HG03469 (cell line): ENCODE measurements around the gene C16orf82.

Source experiments
- ATAC-seq: cut with Tn5 transposase; IDR thresholded peaks from one replicate; pipeline ENCODE4 v1.9.1; 2021; ENCODE audit warnings: mild to moderate bottlenecking, moderate library complexity, moderate number of reproducible peaks; ENCODE audit not compliant: unreplicated experiment

C16orf82 gene

GRCh38 chr16:27066668-27067537 is at the start of gene C16orf82:
TSS of gene C16orf82 (plus strand) at chr16:27066927.
- no peak for ATAC-seq

DNA sequence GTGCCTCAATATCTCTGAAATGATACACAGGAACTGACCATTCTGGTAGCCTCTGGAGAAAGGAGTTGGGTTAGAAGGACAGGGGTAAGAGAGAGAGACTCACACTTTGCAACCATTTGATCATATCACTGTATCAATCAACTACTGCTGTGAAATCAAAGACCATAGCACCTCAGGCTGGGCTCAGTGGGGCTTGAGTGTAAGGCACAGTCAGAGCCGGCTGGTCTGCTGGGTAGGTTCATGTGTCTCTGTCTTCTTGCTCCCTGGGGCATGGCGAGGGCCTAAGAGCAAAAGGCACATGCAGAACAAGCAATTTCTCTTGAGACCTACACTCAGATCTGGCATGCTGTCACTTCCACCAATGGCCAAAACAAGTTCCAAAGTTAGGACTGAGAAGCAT is 46.7 kb upstream of the C16orf82 start:
- no peak for ATAC-seq

DNA sequence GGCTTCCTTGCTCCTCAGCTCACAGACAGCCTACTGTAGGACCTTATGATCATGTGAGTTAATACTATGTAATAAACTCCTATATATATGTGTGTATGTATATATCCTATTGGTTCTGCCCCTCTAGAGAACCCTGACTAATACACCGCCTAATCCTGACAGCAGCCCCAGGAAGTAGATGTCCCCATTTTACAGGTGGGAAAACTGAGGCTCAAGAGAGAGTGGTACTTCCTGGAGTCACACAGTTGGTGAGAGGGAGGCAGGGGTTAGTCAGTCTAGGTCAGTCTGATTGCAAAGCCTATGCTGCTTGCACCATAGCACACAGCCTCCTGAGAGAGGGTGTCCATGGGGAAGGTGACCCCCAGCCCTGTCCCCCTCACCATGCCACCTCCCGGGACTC is 42.7 kb upstream of the C16orf82 start:
- no peak for ATAC-seq

- ATAC-seq: no peak
These were observed 41.1 kb upstream of the C16orf82 start for GRCh38 chr16:27025581-27025980.

DNA sequence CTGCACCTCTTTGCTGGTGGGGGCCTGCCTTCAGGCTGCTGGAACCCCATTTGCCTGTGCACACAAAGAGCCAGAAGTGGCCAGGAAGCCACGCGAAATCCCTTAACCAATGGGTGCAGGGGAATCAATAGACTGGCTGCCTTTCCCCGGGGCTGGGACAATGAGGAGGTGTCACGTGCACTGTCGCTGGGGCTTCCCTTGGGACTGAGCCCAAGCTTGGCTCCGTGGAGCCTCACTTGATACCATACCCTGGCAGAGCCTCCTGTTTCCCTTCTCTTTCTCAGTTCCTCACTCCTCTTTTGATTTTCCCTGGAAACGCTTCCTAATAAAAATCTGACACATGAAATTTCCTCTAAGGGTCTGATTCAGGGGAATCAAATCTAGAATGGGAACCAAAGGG is 38.8 kb upstream of the C16orf82 start:
- no peak for ATAC-seq

- no peak for ATAC-seq
These were observed 38.1 kb upstream of the C16orf82 start for GRCh38 chr16:27028591-27029110.

GRCh38 chr16:27029525-27029924 is 37.2 kb upstream of the C16orf82 start:
- ATAC-seq: no peak

GRCh38 chr16:27033281-27033979 is 33.3 kb upstream of the C16orf82 start:
- no peak for ATAC-seq

- ATAC-seq: no peak
These were observed 26.0 kb upstream of the C16orf82 start for GRCh38 chr16:27040732-27041131.

GRCh38 chr16:27046958-27047518 is 19.7 kb upstream of the C16orf82 start:
- ATAC-seq: no peak

DNA sequence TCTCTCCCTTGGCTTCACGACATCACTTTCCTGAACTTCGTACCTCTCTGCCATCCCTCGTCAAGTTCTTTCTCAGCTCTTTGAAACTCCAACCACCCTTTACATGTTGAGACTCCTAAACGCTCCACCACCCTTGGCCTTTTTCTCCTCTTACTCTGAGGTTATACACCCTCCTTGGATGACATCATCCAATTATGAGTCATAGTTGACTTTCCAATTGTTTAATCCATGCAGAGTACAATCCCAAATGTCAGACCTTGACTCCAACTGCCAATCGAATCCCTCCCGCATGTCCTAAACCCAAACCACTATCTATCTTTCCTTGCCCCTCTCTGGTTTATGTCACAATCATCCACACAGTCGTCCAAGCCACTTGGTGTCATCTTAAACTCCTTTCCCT is 18.4 kb upstream of the C16orf82 start:
- no peak for ATAC-seq

GRCh38 chr16:27049117-27049516 is 17.6 kb upstream of the C16orf82 start:
- no peak for ATAC-seq

DNA sequence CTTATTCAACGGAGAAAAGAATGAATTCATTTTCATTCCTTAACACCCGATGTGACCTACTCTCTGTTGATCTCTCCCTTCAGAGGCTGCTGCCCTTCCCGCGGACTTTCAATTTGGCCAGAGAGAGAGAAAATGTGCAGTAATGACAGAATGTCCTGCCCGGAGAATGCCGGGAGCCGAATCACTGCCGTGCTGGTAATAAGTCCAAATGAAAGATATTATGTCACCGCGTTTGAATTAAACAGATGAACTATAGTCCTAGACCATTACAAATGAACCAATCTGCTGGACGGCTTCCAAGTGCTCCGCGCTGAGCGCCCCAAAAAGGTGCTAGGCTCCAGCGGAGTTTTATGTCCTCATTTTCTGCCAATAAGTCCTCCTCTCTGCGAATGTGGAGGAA is 14.7 kb upstream of the C16orf82 start:
- ATAC-seq: no peak

GRCh38 chr16:27053996-27054395 is 12.7 kb upstream of the C16orf82 start:
- no peak for ATAC-seq

DNA sequence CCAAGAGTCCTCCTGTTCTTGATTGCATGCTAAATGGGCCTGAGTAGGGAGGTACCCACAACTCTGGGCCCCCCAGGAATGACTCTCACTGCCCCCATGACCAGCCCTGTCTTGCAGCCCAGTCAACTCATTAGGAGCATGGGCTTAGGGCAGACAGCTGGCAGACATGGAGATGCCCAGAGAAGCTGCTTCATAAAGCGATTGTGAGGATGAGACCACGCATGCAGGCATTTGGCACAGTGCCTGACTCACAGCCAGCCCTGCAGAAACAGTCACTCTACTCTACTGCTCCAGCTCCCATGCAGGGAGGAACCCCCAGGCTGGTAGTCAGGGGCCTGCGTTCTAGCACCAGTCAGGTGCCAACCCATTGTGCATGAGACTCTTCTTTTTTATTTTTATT is 8.4 kb upstream of the C16orf82 start:
- no peak for ATAC-seq

GRCh38 chr16:27070776-27071175 is 4.0 kb downstream of the C16orf82 start:
- ATAC-seq: no peak

DNA sequence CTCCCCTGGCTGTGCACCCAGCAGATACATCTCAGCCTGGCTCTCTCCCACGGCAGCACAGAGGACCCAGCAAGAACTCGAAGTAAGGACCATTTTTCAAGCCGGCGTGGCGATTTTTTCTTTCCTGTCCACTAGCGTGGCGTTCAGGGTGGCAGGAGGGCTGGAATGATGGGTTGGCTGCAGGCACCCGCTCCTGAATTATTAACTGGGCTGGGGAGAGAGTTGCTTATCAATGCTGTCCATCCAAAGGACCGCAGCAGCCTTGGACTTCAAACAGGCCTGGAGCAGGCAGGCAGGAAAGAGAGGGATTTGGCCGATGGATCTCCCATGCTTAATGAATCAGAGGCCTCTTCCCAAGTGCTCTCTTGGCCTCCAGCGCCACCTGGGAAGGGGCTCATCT is 7.0 kb downstream of the C16orf82 start:
- no peak for ATAC-seq

DNA sequence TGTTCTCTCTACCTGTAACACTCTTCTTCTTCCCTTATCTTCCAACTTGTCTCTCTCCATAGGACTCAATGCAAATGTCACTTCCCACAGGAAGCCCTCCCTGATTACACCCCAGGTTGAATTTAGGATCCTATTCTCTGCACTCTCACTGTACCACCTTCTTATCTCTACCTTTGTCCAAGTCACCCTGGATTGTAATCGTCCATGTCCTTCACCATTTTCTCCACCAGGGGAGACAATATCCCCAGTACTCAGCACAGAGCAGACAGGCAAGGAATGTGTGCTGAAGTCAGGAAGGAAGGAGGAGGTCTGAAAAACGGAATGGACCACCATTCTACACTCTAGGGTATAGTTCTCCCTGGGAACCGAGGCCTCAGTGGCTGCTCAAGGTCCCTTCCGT is 14.2 kb downstream of the C16orf82 start:
- no peak for ATAC-seq

- no peak for ATAC-seq
These were observed 17.1 kb downstream of the C16orf82 start for GRCh38 chr16:27083861-27084261.

- no peak for ATAC-seq
These were observed 17.7 kb downstream of the C16orf82 start for GRCh38 chr16:27084307-27085028.

DNA sequence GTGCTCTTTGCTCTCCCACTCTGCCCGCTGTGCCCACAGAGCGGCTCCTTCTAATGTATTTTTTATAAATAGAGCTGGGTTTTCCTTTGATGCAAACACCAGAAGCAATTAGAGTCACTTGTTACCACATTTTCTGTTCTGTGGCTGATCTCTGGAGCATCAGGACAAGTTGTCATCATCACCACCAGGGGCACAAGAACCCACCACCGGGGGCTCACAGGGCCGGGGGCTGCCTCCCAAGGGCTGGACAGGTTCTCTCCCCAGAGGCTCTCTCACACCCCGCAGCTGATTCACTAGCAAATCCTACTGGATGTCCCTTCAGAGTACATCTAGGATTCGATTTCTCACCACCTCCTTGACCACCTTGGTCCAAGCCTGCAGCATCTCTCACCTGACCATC is 18.5 kb downstream of the C16orf82 start:
- ATAC-seq: no peak
